OCI-LY1 (cell line): Measurements from ENCODE around the gene ITK.

Experiments used
- CTCF ChIP-seq: fragments of 200-600 bp; sonication (generic), shearing (Covaris generic); IDR thresholded peaks from 2 replicates; pipeline ENCODE4 v1.5.1; 2017; ENCODE audit warnings: mild to moderate bottlenecking, antibody characterized with exemption, low read length, moderate library complexity, mixed read lengths
- EZH2 ChIP-seq: fragments of 200-600 bp; sonication (generic), shearing (Covaris generic); IDR thresholded peaks from 2 replicates; pipeline ENCODE4 v1.8.0; 2017; ENCODE audit warnings: borderline replicate concordance, mixed run types, mild to moderate bottlenecking, antibody characterized with exemption, low read length, moderate library complexity, mixed read lengths

DNA sequence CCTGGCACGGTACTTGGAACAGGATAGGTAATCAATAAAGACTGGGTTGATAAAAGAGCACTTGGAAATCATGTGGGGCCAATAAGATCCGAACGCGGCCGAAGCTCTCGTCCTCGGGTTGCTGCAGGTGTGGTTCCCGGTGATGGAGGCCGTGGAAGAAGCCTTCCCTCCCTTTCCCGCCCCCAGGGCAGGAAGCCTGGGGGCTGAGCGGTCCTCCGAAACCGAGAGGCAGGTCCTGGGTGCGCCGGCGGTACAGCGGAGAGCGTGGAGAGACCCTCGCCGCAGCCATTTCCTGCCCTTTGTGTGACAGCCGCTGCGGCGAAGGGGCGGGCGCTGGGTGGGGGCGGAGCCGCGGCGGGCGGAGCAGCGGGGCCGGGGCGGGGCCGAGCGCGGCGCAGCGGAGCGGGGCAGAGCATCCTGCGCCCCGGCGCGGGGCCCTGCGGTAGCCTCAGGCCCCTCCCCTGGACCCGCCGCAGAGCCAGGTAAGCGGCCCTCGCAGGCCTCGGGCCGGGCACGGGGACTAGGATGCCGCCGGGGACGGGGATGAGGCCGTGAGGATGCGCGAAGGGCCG lies 85.2 kb downstream of the ITK start, which contains the start of gene CYFIP2:
- no peak for TF ChIP-seq CTCF
- no peak for TF ChIP-seq EZH2
